WTC11 (cell line): ENCODE measurements around the gene MKX. TPM values are rescaled to one million over a fixed set of nuclear protein-coding genes. Genes with fewer than 3 reads are reported as not detected.

ENCODE experiments used
- CREB1 ChIP-seq: sonication (generic); formaldehyde crosslinking; IDR thresholded peaks from 2 replicates; pipeline ENCODE4 v1.8.0; 2023; ENCODE audit warnings: mild to moderate bottlenecking, missing genetic modification reagents
- ESRRA ChIP-seq: sonication (generic); formaldehyde crosslinking; IDR thresholded peaks from 2 replicates; pipeline ENCODE4 v1.8.1; 2022; ENCODE audit warnings: mild to moderate bottlenecking, missing genetic modification reagents, borderline replicate concordance
- ETV6 ChIP-seq: sonication (generic); formaldehyde crosslinking; IDR thresholded peaks from 2 replicates; pipeline ENCODE4 v1.8.1; 2022; ENCODE audit warnings: mild to moderate bottlenecking, missing genetic modification reagents
- FOXP1 ChIP-seq: sonication (generic); formaldehyde crosslinking; IDR thresholded peaks from 2 replicates; pipeline ENCODE4 v1.8.0; 2022; ENCODE audit warnings: missing genetic modification reagents, mild to moderate bottlenecking, moderate library complexity, borderline replicate concordance
- GTF2I ChIP-seq: fragments of 250-450 bp; sonication (Bioruptor Pico); conservative IDR thresholded peaks from 2 replicates; pipeline ENCODE4 v1.4.0; 2021; ENCODE audit warnings: mild to moderate bottlenecking
- IRF1 ChIP-seq: sonication (generic); formaldehyde crosslinking; IDR thresholded peaks from 2 replicates; pipeline ENCODE4 v1.8.0; 2023; ENCODE audit warnings: missing genetic modification reagents
- JUN ChIP-seq: sonication (generic); formaldehyde crosslinking; IDR thresholded peaks from 2 replicates; pipeline ENCODE4 v1.8.0; 2023; ENCODE audit warnings: mild to moderate bottlenecking, missing genetic modification reagents
- NFATC4 ChIP-seq: fragments of 250-450 bp; sonication (Bioruptor Pico); IDR thresholded peaks from 2 replicates; pipeline ENCODE4 v1.9.0; 2021; ENCODE audit warnings: mild to moderate bottlenecking
- NFE2L1 ChIP-seq: sonication (generic); formaldehyde crosslinking; IDR thresholded peaks from 2 replicates; pipeline ENCODE4 v1.8.1; 2023; ENCODE audit warnings: missing genetic modification reagents
- NR2C2 ChIP-seq: sonication (generic); formaldehyde crosslinking; IDR thresholded peaks from 2 replicates; pipeline ENCODE4 v1.8.0; 2022; ENCODE audit warnings: mild to moderate bottlenecking, missing genetic modification reagents
- PRRX2 ChIP-seq: fragments of 250-450 bp; sonication (Bioruptor Pico); IDR thresholded peaks from 2 replicates; pipeline ENCODE4 v1.8.0; 2021; ENCODE audit warnings: mild to moderate bottlenecking
- SOX15 ChIP-seq: fragments of 250-450 bp; sonication (Bioruptor Pico); IDR thresholded peaks from 2 replicates; pipeline ENCODE4 v1.9.0; 2021; ENCODE audit warnings: mild to moderate bottlenecking
- SP1 ChIP-seq: sonication (generic); formaldehyde crosslinking; conservative IDR thresholded peaks from 2 replicates; pipeline ENCODE4 v1.8.1; 2022; ENCODE audit warnings: missing genetic modification reagents
- USF1 ChIP-seq: sonication (generic); formaldehyde crosslinking; IDR thresholded peaks from 2 replicates; pipeline ENCODE4 v1.8.0; 2022; ENCODE audit warnings: mild to moderate bottlenecking, missing genetic modification reagents
- ZNF121 ChIP-seq: sonication (generic); formaldehyde crosslinking; IDR thresholded peaks from 2 replicates; pipeline ENCODE4 v1.8.0; 2023; ENCODE audit warnings: missing genetic modification reagents
- ZNF138 ChIP-seq: sonication (generic); formaldehyde crosslinking; conservative IDR thresholded peaks from 2 replicates; pipeline ENCODE4 v1.8.1; 2022; ENCODE audit warnings: mild to moderate bottlenecking, moderate library complexity, missing genetic modification reagents
- ZNF317 ChIP-seq: sonication (generic); formaldehyde crosslinking; IDR thresholded peaks from 2 replicates; pipeline ENCODE4 v1.8.1; 2023; ENCODE audit warnings: low read depth, mild to moderate bottlenecking, moderate library complexity, missing genetic modification reagents, borderline replicate concordance
- ZSCAN18 ChIP-seq: fragments of 250-450 bp; sonication (Bioruptor Pico); IDR thresholded peaks from 2 replicates; pipeline ENCODE4 v2.1.2; 2022; ENCODE audit warnings: mild to moderate bottlenecking, moderate library complexity
- total RNA-seq: library from RNA; stranded (reverse); gene quantifications from 3 replicates; pipeline ENCODE4 v1.2.3, GENCODE V29; 2021
- TF ChIP-seq, protein P1 (sequence below): sonication (generic); formaldehyde crosslinking; IDR thresholded peaks from 2 replicates; pipeline ENCODE4 v1.8.0; 2023; ENCODE audit warnings: mild to moderate bottlenecking, missing genetic modification reagents
- TF ChIP-seq, protein P2 (sequence below): sonication (generic); formaldehyde crosslinking; IDR thresholded peaks from 2 replicates; pipeline ENCODE4 v1.8.1; 2022; ENCODE audit warnings: low read depth, missing genetic modification reagents, borderline replicate concordance
- TF ChIP-seq, protein P3 (sequence below): fragments of 250-450 bp; sonication (Bioruptor Pico); IDR thresholded peaks from 2 replicates; pipeline ENCODE4 v1.9.0; 2021; ENCODE audit warnings: mild to moderate bottlenecking
- TF ChIP-seq, protein P4 (sequence below): sonication (generic); formaldehyde crosslinking; IDR thresholded peaks from 2 replicates; pipeline ENCODE4 v1.8.1; 2022; ENCODE audit warnings: mild to moderate bottlenecking, moderate library complexity, missing genetic modification reagents
- TF ChIP-seq, protein P5 (sequence below): sonication (generic); formaldehyde crosslinking; IDR thresholded peaks from 2 replicates; pipeline ENCODE4 v1.8.1; 2023; ENCODE audit warnings: mild to moderate bottlenecking, moderate library complexity, missing genetic modification reagents

Gene MKX
- total RNA-seq, 1 experiment from 2014 or later = 1.2 TPM

GRCh38 chr10:27745732-27746396 lies at the start of gene MKX (continued):
- TF ChIP-seq, protein P1, sequence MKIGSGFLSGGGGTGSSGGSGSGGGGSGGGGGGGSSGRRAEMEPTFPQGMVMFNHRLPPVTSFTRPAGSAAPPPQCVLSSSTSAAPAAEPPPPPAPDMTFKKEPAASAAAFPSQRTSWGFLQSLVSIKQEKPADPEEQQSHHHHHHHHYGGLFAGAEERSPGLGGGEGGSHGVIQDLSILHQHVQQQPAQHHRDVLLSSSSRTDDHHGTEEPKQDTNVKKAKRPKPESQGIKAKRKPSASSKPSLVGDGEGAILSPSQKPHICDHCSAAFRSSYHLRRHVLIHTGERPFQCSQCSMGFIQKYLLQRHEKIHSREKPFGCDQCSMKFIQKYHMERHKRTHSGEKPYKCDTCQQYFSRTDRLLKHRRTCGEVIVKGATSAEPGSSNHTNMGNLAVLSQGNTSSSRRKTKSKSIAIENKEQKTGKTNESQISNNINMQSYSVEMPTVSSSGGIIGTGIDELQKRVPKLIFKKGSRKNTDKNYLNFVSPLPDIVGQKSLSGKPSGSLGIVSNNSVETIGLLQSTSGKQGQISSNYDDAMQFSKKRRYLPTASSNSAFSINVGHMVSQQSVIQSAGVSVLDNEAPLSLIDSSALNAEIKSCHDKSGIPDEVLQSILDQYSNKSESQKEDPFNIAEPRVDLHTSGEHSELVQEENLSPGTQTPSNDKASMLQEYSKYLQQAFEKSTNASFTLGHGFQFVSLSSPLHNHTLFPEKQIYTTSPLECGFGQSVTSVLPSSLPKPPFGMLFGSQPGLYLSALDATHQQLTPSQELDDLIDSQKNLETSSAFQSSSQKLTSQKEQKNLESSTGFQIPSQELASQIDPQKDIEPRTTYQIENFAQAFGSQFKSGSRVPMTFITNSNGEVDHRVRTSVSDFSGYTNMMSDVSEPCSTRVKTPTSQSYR (CRISPR knock-in tag) = peak; percentile 89
- TF ChIP-seq ZNF317 (CRISPR knock-in tag) (no peak), GTF2I (CRISPR knock-in tag) (no peak), IRF1 (CRISPR knock-in tag) (peak; percentile 95), USF1 (CRISPR knock-in tag) (peak; percentile 61), ETV6 (peak; percentile 93), ESRRA (CRISPR knock-in tag) (peak; percentile 79), PRRX2 (no peak), SP1 (peak; percentile 57), JUN (CRISPR knock-in tag) (peak; percentile 93; the same call in 1 of the 2 replicates), SOX15 (CRISPR knock-in tag) (no peak), CREB1 (CRISPR knock-in tag) (peak; percentile 74; the same call in 1 of the 2 replicates), NFATC4 (CRISPR knock-in tag) (no peak), FOXP1 (CRISPR knock-in tag) (peak; percentile 96), ZNF121 (CRISPR knock-in tag) (no peak), ZNF138 (CRISPR knock-in tag) (peak; percentile 77; the same call in 1 of the 2 replicates), NR2C2 (CRISPR knock-in tag) (no peak), ZSCAN18 (no peak), NFE2L1 (CRISPR knock-in tag) (peak; percentile 91)
- TF ChIP-seq, protein P2, sequence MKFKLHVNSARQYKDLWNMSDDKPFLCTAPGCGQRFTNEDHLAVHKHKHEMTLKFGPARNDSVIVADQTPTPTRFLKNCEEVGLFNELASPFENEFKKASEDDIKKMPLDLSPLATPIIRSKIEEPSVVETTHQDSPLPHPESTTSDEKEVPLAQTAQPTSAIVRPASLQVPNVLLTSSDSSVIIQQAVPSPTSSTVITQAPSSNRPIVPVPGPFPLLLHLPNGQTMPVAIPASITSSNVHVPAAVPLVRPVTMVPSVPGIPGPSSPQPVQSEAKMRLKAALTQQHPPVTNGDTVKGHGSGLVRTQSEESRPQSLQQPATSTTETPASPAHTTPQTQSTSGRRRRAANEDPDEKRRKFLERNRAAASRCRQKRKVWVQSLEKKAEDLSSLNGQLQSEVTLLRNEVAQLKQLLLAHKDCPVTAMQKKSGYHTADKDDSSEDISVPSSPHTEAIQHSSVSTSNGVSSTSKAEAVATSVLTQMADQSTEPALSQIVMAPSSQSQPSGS (CRISPR knock-in tag) = peak; percentile 53; the same call in 1 of the 2 replicates
- TF ChIP-seq, protein P3, sequence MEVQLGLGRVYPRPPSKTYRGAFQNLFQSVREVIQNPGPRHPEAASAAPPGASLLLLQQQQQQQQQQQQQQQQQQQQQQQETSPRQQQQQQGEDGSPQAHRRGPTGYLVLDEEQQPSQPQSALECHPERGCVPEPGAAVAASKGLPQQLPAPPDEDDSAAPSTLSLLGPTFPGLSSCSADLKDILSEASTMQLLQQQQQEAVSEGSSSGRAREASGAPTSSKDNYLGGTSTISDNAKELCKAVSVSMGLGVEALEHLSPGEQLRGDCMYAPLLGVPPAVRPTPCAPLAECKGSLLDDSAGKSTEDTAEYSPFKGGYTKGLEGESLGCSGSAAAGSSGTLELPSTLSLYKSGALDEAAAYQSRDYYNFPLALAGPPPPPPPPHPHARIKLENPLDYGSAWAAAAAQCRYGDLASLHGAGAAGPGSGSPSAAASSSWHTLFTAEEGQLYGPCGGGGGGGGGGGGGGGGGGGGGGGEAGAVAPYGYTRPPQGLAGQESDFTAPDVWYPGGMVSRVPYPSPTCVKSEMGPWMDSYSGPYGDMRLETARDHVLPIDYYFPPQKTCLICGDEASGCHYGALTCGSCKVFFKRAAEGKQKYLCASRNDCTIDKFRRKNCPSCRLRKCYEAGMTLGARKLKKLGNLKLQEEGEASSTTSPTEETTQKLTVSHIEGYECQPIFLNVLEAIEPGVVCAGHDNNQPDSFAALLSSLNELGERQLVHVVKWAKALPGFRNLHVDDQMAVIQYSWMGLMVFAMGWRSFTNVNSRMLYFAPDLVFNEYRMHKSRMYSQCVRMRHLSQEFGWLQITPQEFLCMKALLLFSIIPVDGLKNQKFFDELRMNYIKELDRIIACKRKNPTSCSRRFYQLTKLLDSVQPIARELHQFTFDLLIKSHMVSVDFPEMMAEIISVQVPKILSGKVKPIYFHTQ (CRISPR knock-in tag) = no peak
- TF ChIP-seq, protein P4, sequence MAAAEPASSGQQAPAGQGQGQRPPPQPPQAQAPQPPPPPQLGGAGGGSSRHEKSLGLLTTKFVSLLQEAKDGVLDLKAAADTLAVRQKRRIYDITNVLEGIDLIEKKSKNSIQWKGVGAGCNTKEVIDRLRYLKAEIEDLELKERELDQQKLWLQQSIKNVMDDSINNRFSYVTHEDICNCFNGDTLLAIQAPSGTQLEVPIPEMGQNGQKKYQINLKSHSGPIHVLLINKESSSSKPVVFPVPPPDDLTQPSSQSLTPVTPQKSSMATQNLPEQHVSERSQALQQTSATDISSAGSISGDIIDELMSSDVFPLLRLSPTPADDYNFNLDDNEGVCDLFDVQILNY (CRISPR knock-in tag) = peak; percentile 90
- TF ChIP-seq, protein P5, sequence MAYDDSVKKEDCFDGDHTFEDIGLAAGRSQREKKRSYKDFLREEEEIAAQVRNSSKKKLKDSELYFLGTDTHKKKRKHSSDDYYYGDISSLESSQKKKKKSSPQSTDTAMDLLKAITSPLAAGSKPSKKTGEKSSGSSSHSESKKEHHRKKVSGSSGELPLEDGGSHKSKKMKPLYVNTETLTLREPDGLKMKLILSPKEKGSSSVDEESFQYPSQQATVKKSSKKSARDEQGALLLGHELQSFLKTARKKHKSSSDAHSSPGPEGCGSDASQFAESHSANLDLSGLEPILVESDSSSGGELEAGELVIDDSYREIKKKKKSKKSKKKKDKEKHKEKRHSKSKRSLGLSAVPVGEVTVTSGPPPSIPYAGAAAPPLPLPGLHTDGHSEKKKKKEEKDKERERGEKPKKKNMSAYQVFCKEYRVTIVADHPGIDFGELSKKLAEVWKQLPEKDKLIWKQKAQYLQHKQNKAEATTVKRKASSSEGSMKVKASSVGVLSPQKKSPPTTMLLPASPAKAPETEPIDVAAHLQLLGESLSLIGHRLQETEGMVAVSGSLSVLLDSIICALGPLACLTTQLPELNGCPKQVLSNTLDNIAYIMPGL (CRISPR knock-in tag) = peak; percentile 55; the same call in 1 of the 2 replicates
